GM10266 (cell line): Measurements from ENCODE around the gene NELL1.
A peak's percentile ranks its signal among the peaks of the same experiment; 100 is the strongest.
"Not testable (repeated sequence)": the region's sequence is repeated elsewhere in the genome, so short reads cannot be mapped to it uniquely, and the experiment has no call there.

Experiments
- DNase-seq: peaks from one replicate; pipeline ENCODE4 v3.0.0; 2012; ENCODE audit errors: extremely low spot score
- CTCF ChIP-seq: IDR thresholded peaks from 2 replicates; pipeline ENCODE4 v1.5.1; 2012; ENCODE audit warnings: mild to moderate bottlenecking, low read depth; ENCODE audit not compliant: control insufficient read depth, insufficient read depth; ENCODE audit errors: missing control alignments

The NELL1 gene

GRCh38 chr11:20861322-20861721 is 191.9 kb downstream of the NELL1 start:
- TF ChIP-seq CTCF, result no peak
- no peak for DNase-seq

GRCh38 chr11:20862263-20862662 is 192.9 kb downstream of the NELL1 start:
- DNase-seq, result not testable (repeated sequence)

- no peak for TF ChIP-seq CTCF
- no peak for DNase-seq
Measured at GRCh38 chr11:20864628-20865027, 195.2 kb downstream of the NELL1 start.

- no peak for TF ChIP-seq CTCF
- no peak for DNase-seq
Measured at GRCh38 chr11:20865161-20865560, 195.8 kb downstream of the NELL1 start.

- no peak for DNase-seq
- TF ChIP-seq CTCF, result no peak
Measured at GRCh38 chr11:20869123-20869522, 199.7 kb downstream of the NELL1 start.

GRCh38 chr11:20873054-20873453 is 203.7 kb downstream of the NELL1 start:
- peak; percentile 26 for DNase-seq
- TF ChIP-seq CTCF, result peak; percentile 39

GRCh38 chr11:20874358-20874757 is 205.0 kb downstream of the NELL1 start:
- TF ChIP-seq CTCF, result no peak
- no peak for DNase-seq

- TF ChIP-seq CTCF, result no peak
Measured at GRCh38 chr11:20875889-20876288, 206.5 kb downstream of the NELL1 start.

More at GRCh38 chr11:20875889-20876288, 206.5 kb downstream of the NELL1 start:
- DNase-seq, result no peak
